A673 (cell line): ENCODE measurements around the gene USF2. TPM values are rescaled to one million over a fixed set of nuclear protein-coding genes. Genes with fewer than 3 reads are reported as not detected.

Experiments
- BruUV-seq: library from RNA; stranded (reverse); fragments of 400-500 nt; replicated peaks from 2 replicates; lab custom pipeline; 2021; lab: Mats Ljungman, UMichigan
- CTCF ChIA-PET: fragments of 300-600 bp; sonication (Branson Sonifier 250); formaldehyde crosslinking; loops from one replicate; lab custom pipeline; 2022; ENCODE audit warnings: antibody characterized with exemption; lab: Charles Lee
- POLR2A ChIA-PET: fragments of 300-600 bp; sonication (Branson Sonifier 250); formaldehyde crosslinking; loops from one replicate; lab custom pipeline; 2022; ENCODE audit warnings: antibody characterized with exemption; ENCODE audit not compliant: low non-redundant PET; lab: Charles Lee
- DNase-seq: peaks from one replicate; pipeline ENCODE4 v3.0.0-alpha.2; 2015; ENCODE audit warnings: low spot score
- H3K27ac ChIP-seq: fragments of 200-600 bp; sonication (generic); 2 replicates; pipeline ENCODE4 v1.5.1; 2016; ENCODE audit warnings: mixed run types, low read depth, mild to moderate bottlenecking, mixed read lengths, antibody characterized with exemption, low read length; ENCODE audit not compliant: poor library complexity, severe bottlenecking
- H3K27me3 ChIP-seq: fragments of 200-600 bp; sonication (generic); replicated peaks from 2 replicates; pipeline ENCODE4 v1.6.1; 2017; ENCODE audit warnings: mixed run types, low read depth, mild to moderate bottlenecking, mixed read lengths, antibody characterized with exemption, low read length; ENCODE audit not compliant: insufficient read depth, poor library complexity
- H3K36me3 ChIP-seq: fragments of 200-600 bp; sonication (generic); 2 replicates; pipeline ENCODE4 v1.6.1; 2016; ENCODE audit warnings: mixed run types, mild to moderate bottlenecking, mixed read lengths, antibody characterized with exemption, low read length; ENCODE audit not compliant: insufficient read depth, poor library complexity, severe bottlenecking
- H3K4me1 ChIP-seq: fragments of 200-600 bp; sonication (generic); 2 replicates; pipeline ENCODE4 v1.6.1; 2017; ENCODE audit warnings: mixed run types, mild to moderate bottlenecking, mixed read lengths, antibody characterized with exemption, low read length; ENCODE audit not compliant: insufficient read depth, poor library complexity, severe bottlenecking
- H3K4me3 ChIP-seq: fragments of 200-600 bp; sonication (generic); 2 replicates; pipeline ENCODE4 v1.5.1; 2016; ENCODE audit warnings: low read depth, mixed run types, mild to moderate bottlenecking, mixed read lengths, low read length; ENCODE audit not compliant: poor library complexity, severe bottlenecking
- H3K9me3 ChIP-seq: fragments of 200-600 bp; sonication (generic); 2 replicates; pipeline ENCODE4 v1.6.1; 2016; ENCODE audit warnings: mixed run types, low read depth, mild to moderate bottlenecking, mixed read lengths, antibody characterized with exemption, low read length; ENCODE audit not compliant: poor library complexity, severe bottlenecking
- EZH2 ChIP-seq: fragments of 200-600 bp; sonication (generic); IDR thresholded peaks from 2 replicates; pipeline ENCODE4 v1.6.1; 2017; ENCODE audit warnings: borderline replicate concordance, low read depth, mild to moderate bottlenecking, mixed read lengths, antibody characterized with exemption, low read length; ENCODE audit not compliant: poor library complexity, severe bottlenecking
- intact Hi-C: fragments of 100-400 bp; cut with micrococcal nuclease; formaldehyde crosslinking; loops from one replicate; pipeline ENCODE4 v1.10.0; 2022; ENCODE audit not compliant: unreplicated experiment
- total RNA-seq: library from RNA; stranded (reverse); gene quantifications from 2 replicates; pipeline ENCODE4 v1.2.3, GENCODE V29; 2021
- TF ChIP-seq, protein P1 (sequence below): fragments of 300-800, 200-600 bp; sonication (generic); conservative IDR thresholded peaks from 2 replicates; pipeline ENCODE4 v1.5.1; 2017; ENCODE audit warnings: low read depth, mild to moderate bottlenecking, antibody characterized with exemption, low read length, moderate library complexity, mixed read lengths

USF2 gene
- total RNA-seq, 1 experiment from 2014 or later, result 82.0 TPM

DNA sequence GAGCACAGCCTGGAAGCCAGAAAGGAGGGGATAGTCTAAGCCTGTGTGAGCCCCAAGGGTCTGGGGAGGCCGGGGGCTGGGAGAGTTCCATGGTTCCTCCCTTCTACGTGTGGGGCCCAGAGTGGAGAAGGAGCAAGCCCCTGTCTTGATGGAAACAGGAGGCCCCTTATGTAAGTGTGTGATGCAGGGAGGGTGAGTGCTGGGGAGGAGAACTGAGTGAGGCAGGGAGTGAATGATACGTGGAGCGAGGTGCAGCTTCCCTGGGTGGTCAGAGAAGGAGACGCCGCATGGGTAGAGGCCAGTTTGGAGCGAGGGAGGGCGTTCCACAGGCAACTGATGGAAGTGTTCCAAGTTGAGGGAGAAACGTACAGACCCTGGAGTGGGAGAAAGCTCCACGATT, 39.2 kb downstream of the USF2 start:
- no peak for DNase-seq
- Histone ChIP-seq H3K27ac (no peak overlapping the region), H3K4me3 (no peak overlapping the region), H3K36me3 (no peaks in the 10 kb centered on the region), H3K4me1 (no peaks in the 10 kb centered on the region), H3K27me3 (no peaks in the 10 kb centered on the region), H3K9me3 (no peaks in the 10 kb centered on the region)
- CTCF ChIA-PET, result no interaction called here
- POLR2A ChIA-PET, result no interaction called here
- no TSS peak for BruUV-seq
- intact Hi-C loops, result no loop called here
- TF ChIP-seq, protein P1, sequence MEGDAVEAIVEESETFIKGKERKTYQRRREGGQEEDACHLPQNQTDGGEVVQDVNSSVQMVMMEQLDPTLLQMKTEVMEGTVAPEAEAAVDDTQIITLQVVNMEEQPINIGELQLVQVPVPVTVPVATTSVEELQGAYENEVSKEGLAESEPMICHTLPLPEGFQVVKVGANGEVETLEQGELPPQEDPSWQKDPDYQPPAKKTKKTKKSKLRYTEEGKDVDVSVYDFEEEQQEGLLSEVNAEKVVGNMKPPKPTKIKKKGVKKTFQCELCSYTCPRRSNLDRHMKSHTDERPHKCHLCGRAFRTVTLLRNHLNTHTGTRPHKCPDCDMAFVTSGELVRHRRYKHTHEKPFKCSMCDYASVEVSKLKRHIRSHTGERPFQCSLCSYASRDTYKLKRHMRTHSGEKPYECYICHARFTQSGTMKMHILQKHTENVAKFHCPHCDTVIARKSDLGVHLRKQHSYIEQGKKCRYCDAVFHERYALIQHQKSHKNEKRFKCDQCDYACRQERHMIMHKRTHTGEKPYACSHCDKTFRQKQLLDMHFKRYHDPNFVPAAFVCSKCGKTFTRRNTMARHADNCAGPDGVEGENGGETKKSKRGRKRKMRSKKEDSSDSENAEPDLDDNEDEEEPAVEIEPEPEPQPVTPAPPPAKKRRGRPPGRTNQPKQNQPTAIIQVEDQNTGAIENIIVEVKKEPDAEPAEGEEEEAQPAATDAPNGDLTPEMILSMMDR, result no peak
- TF ChIP-seq EZH2, result no peak

DNA sequence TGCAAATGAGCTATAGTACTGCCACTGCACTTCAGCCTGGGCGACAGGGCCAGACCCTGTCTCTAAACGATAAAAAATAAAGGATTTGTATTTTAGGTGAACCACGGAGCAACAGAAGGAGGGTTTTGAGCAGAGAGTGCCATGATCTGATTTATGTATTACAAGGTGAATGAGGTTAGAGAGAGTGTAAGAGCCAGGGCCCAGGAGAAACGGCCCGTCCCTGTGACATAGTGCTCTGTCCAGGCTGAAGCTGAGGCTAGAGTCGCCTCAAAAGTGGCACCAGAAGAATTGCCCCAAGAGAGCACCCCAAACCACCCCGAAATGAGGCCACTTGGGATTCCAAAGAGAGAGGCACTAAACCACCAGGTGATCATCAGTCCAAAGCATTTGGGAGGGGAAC, 40.1 kb downstream of the USF2 start:
- no peaks in the 10 kb centered on the region for H3K27me3 ChIP-seq
- ChIA-PET CTCF (interaction anchor here (0.7 kb wide), 1 partner anchor 248 kb away, joined by 3 read pairs; no protein-coding TSS in a partner anchor), POLR2A (no interaction called here)
- H3K9me3 ChIP-seq, result no peaks in the 10 kb centered on the region
- TF ChIP-seq EZH2, result no peak
- TF ChIP-seq, protein P1, result no peak
- H3K4me3 ChIP-seq, result no peak overlapping the region
- BruUV-seq, result no TSS peak
- H3K27ac ChIP-seq, result no peak overlapping the region
- intact Hi-C loops, result no loop called here
- H3K4me1 ChIP-seq, result no peaks in the 10 kb centered on the region
- DNase-seq, result no peak
- no peaks in the 10 kb centered on the region for H3K36me3 ChIP-seq

GRCh38 chr19:35309481-35310279, 40.9 kb downstream of the USF2 start:
- Histone ChIP-seq H3K4me3 (no peak overlapping the region), H3K9me3 (no peaks in the 10 kb centered on the region), H3K4me1 (no peaks in the 10 kb centered on the region), H3K27ac (no peak overlapping the region), H3K27me3 (no peaks in the 10 kb centered on the region), H3K36me3 (no peaks in the 10 kb centered on the region)
- BruUV-seq, result no TSS peak
- intact Hi-C loops, result no loop called here
- DNase-seq, result no peak
- POLR2A ChIA-PET, result no interaction called here
- CTCF ChIA-PET, result interaction anchor here (0.7 kb wide), 1 partner anchor 247 kb away, joined by 3 read pairs; no protein-coding TSS in a partner anchor
- TF ChIP-seq, protein P1, result no peak
- no peak for TF ChIP-seq EZH2
